AG04450 (cell line): Measurements from ENCODE around the gene FHL2. TPM values are rescaled to one million over a fixed set of nuclear protein-coding genes. Genes with fewer than 3 reads are reported as not detected.

Experiments used
- CTCF ChIA-PET: fragments of 300-600, 350-600 bp; formaldehyde crosslinking; extraction: SDS; loops from one replicate; lab custom pipeline; 2022; ENCODE audit warnings: antibody characterized with exemption, inconsistent platforms; lab: Charles Lee
- POLR2A ChIA-PET: fragments of 350-600 bp; formaldehyde crosslinking; extraction: SDS; loops from one replicate; lab custom pipeline; 2021; ENCODE audit warnings: antibody characterized with exemption, inconsistent platforms; lab: Yijun Ruan, JAX
- DNase-seq: peaks from one replicate; pipeline ENCODE4 v3.0.0-alpha.2; 2011; ENCODE audit warnings: low read depth, low spot score
- H3K27ac ChIP-seq: one replicate; pipeline ENCODE4 v1.5.1; 2012; ENCODE audit warnings: low read depth, low read length, control low read depth
- H3K27me3 ChIP-seq: one replicate; pipeline ENCODE4 v1.6.0; 2012; ENCODE audit warnings: low read length; ENCODE audit not compliant: control insufficient read depth, insufficient read depth
- H3K4me3 ChIP-seq: 2 replicates; pipeline ENCODE4 v1.5.1; 2011; ENCODE audit warnings: mild to moderate bottlenecking, low read depth, low read length, control low read depth
- H3K9me3 ChIP-seq: 2 replicates; pipeline ENCODE4 v1.5.1; 2012; ENCODE audit warnings: low read length; ENCODE audit not compliant: control insufficient read depth, insufficient read depth
- polyA plus RNA-seq: library from polyadenylated mRNA; depleted of rRNA; stranded (reverse); fragments of >200 nt; gene quantifications from 2 replicates; pipeline ENCODE4 v1.2.3, GENCODE V29; 2011
- TF ChIP-seq, protein P1 (sequence below): IDR thresholded peaks from 2 replicates; pipeline ENCODE4 v1.5.1; 2011; ENCODE audit warnings: low read depth, low read length, control low read depth, inconsistent platforms

The FHL2 gene
- polyA plus RNA-seq, 1 experiment: 497 TPM

DNA sequence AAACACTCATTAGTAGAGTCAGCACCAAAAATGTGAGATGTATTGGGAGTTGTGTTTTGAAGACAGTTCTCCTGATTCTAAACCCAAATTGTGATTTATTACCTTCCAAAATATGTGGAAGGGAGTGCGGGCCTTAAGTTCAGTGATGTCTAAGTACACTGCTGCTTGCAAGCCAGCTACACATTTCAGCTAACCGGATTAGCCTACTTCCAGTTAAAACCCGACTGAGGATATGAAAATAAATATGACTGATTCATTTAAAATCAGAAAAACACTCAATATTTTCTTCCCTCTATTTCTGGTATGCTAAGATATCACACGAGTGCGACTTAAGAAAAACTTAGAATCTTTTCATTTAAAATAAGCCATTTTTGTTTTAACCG lies 907 bp downstream of the FHL2 start:
- TF ChIP-seq, protein P1, sequence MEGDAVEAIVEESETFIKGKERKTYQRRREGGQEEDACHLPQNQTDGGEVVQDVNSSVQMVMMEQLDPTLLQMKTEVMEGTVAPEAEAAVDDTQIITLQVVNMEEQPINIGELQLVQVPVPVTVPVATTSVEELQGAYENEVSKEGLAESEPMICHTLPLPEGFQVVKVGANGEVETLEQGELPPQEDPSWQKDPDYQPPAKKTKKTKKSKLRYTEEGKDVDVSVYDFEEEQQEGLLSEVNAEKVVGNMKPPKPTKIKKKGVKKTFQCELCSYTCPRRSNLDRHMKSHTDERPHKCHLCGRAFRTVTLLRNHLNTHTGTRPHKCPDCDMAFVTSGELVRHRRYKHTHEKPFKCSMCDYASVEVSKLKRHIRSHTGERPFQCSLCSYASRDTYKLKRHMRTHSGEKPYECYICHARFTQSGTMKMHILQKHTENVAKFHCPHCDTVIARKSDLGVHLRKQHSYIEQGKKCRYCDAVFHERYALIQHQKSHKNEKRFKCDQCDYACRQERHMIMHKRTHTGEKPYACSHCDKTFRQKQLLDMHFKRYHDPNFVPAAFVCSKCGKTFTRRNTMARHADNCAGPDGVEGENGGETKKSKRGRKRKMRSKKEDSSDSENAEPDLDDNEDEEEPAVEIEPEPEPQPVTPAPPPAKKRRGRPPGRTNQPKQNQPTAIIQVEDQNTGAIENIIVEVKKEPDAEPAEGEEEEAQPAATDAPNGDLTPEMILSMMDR: no peak
- Histone ChIP-seq H3K9me3 (peaks cover 7% of the 10 kb centered on the region), H3K27me3 (no peaks in the 10 kb centered on the region), H3K27ac (peak overlapping the region; percentile 98), H3K4me3 (peak overlapping the region; percentile 99)
- DNase-seq: no peak
- ChIA-PET POLR2A (interaction anchor here (1.1 to 4.8 kb wide), 3 partner anchors 9 to 40 kb away, joined by 3 to 26 read pairs (median 5); no protein-coding TSS in a partner anchor), CTCF (interaction anchor here (0.6 to 4.5 kb wide), 6 partner anchors 8 to 123 kb away, joined by 3 to 19 read pairs (median 4); no protein-coding TSS in a partner anchor)

- Histone ChIP-seq H3K27me3 (no peaks in the 10 kb centered on the region), H3K4me3 (peak overlapping the region; percentile 99), H3K9me3 (peaks cover 7% of the 10 kb centered on the region), H3K27ac (peak overlapping the region; percentile 94)
- POLR2A ChIA-PET: interaction anchor here (0.7 to 4.8 kb wide), 3 partner anchors 8 to 116 kb away, joined by 6 to 26 read pairs (median 11); no protein-coding TSS in a partner anchor
- CTCF ChIA-PET: interaction anchor here (0.7 to 4.5 kb wide), 2 partner anchors 122 to 144 kb away, joined by 9 to 19 read pairs; no protein-coding TSS in a partner anchor
- no peak for DNase-seq
- TF ChIP-seq, protein P1: no peak
These were observed 1.7 kb downstream of the FHL2 start for GRCh38 chr2:105397025-105397722.

DNA sequence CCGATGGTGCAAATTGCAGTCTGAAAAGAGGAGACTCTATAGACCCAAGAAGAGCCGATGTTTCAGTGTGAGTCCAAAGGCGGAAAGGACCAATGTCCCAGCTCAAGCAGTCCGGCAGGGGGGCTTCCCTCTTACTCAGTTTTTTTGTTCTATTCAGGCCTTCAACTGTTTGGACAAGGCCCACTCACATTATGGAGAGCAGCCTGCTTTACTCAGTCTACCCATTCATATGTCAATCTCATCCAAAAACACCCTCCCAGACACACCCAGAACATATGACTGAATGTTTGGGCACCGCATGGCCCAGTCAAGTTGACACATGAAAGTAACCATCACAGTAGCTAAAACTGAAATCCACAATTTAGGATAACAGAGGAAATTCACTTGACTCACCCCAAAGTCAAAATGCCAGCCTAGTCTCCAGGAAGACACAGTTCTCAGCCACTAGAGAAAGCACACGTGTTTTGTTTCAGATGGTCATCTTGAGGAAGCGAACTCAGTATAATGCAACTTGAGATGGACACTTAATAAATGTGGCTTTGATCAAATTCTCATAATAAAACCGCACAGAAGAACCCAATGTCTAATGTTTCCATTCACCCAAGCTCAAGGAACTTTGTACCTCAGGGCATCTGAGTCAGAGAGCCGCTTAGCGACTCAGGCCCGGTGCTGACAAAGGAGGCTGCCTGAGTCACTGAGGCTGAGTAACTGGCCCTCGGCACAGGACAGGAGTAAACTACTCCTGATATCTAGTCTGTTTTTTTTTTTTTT lies 2.4 kb downstream of the FHL2 start:
- TF ChIP-seq, protein P1: no peak
- Histone ChIP-seq H3K4me3 (peak overlapping the region; percentile 99), H3K27ac (peak overlapping the region; percentile 65), H3K9me3 (peaks cover 7% of the 10 kb centered on the region), H3K27me3 (no peaks in the 10 kb centered on the region)
- peak; percentile 83 for DNase-seq
- CTCF ChIA-PET: interaction anchor here (0.7 to 4.5 kb wide), 4 partner anchors 123 to 150 kb away, joined by 5 to 19 read pairs (median 8); no protein-coding TSS in a partner anchor
- POLR2A ChIA-PET: interaction anchor here (0.7 to 4.8 kb wide), 3 partner anchors 8 to 117 kb away, joined by 6 to 26 read pairs (median 11); no protein-coding TSS in a partner anchor

GRCh38 chr2:105395691-105396090 lies 3.2 kb downstream of the FHL2 start:
- peak overlapping the region; percentile 99 for H3K4me3 ChIP-seq
- POLR2A ChIA-PET: interaction anchor here (0.9 to 1.2 kb wide), 2 partner anchors 39 to 42 kb away, joined by 3 to 11 read pairs; no protein-coding TSS in a partner anchor
- H3K27me3 ChIP-seq: no peaks in the 10 kb centered on the region
- DNase-seq: no peak
- TF ChIP-seq, protein P1: no peak
- peaks cover 7% of the 10 kb centered on the region for H3K9me3 ChIP-seq
- no peak overlapping the region for H3K27ac ChIP-seq
- CTCF ChIA-PET: interaction anchor here (0.8 to 4.5 kb wide), 5 partner anchors 9 to 151 kb away, joined by 3 to 19 read pairs (median 5); no protein-coding TSS in a partner anchor
